DOHH2 (cell line): ENCODE results near the gene TRPC4.
"Not testable (repeated sequence)": the region's sequence is repeated elsewhere in the genome, so short reads cannot be mapped to it uniquely, and the experiment has no call there.

ENCODE experiments used
- EZH2phosphoT487 ChIP-seq: fragments of 200-600 bp; sonication (generic); IDR thresholded peaks from 2 replicates; pipeline ENCODE4 v1.6.1; 2017; ENCODE audit warnings: borderline replicate concordance, mild to moderate bottlenecking, antibody characterized with exemption, low read length, moderate library complexity, mixed read lengths
- TF ChIP-seq, protein P1 (sequence below): fragments of 200-600 bp; sonication (generic); IDR thresholded peaks from one replicate; pipeline ENCODE4 v1.5.1; 2014; ENCODE audit warnings: antibody characterized with exemption, mild to moderate bottlenecking, low read depth, low read length; ENCODE audit not compliant: poor library complexity, severe bottlenecking

- TF ChIP-seq, protein P1, sequence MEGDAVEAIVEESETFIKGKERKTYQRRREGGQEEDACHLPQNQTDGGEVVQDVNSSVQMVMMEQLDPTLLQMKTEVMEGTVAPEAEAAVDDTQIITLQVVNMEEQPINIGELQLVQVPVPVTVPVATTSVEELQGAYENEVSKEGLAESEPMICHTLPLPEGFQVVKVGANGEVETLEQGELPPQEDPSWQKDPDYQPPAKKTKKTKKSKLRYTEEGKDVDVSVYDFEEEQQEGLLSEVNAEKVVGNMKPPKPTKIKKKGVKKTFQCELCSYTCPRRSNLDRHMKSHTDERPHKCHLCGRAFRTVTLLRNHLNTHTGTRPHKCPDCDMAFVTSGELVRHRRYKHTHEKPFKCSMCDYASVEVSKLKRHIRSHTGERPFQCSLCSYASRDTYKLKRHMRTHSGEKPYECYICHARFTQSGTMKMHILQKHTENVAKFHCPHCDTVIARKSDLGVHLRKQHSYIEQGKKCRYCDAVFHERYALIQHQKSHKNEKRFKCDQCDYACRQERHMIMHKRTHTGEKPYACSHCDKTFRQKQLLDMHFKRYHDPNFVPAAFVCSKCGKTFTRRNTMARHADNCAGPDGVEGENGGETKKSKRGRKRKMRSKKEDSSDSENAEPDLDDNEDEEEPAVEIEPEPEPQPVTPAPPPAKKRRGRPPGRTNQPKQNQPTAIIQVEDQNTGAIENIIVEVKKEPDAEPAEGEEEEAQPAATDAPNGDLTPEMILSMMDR, result not testable (repeated sequence)
- not testable (repeated sequence) for TF ChIP-seq EZH2phosphoT487
These were observed 280.2 kb downstream of the TRPC4 start for GRCh38 chr13:37589381-37589780.
